Measurements from ENCODE around the gene RAPGEF1.
A peak's percentile ranks its signal among the peaks of the same experiment; 100 is the strongest.
"Not testable (repeated sequence)": the region's sequence is repeated elsewhere in the genome, so short reads cannot be mapped to it uniquely, and the experiment has no call there.

The RAPGEF1 gene

DNA sequence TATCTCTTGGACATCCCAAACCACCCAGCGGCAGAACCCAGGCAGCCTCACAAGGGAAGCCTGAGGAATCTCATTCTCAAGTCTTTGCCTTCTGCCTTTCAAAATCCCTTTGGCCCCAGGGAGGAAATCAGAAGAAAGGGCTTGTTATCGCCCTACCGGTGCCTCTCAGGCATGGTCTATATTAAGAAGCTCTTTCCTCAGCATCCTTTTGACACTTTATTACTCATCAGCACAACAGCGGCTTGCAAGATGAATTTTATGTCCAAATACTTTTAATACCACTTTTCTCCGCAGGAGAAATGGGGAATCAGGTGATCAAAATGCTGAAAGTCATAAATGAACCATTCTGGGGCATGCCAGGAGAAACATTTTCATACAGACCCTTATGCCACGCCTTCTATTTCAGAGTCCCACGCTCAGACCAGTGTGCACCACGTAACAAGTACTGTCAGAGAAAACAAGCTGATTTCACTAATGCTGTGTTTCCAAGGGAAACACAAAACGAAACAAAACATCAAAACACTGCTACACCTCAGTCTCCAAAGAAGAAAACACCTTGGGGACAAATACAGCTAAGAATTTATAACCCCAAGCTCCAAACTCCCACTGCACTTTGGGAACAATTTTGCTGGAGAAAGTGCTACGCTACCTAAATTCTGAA lies 30.0 kb downstream of the RAPGEF1 start:
- H3K4me3 ChIP-seq (ENCODE audit: low read depth, low read length) = no peak overlapping the region
- TF ChIP-seq, protein P1, sequence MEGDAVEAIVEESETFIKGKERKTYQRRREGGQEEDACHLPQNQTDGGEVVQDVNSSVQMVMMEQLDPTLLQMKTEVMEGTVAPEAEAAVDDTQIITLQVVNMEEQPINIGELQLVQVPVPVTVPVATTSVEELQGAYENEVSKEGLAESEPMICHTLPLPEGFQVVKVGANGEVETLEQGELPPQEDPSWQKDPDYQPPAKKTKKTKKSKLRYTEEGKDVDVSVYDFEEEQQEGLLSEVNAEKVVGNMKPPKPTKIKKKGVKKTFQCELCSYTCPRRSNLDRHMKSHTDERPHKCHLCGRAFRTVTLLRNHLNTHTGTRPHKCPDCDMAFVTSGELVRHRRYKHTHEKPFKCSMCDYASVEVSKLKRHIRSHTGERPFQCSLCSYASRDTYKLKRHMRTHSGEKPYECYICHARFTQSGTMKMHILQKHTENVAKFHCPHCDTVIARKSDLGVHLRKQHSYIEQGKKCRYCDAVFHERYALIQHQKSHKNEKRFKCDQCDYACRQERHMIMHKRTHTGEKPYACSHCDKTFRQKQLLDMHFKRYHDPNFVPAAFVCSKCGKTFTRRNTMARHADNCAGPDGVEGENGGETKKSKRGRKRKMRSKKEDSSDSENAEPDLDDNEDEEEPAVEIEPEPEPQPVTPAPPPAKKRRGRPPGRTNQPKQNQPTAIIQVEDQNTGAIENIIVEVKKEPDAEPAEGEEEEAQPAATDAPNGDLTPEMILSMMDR (IDR thresholded peaks at IDR 0.05; ENCODE audit: low read depth, low read length) = no peak
- peak; percentile 50 for DNase-seq (ENCODE audit: low read depth, low spot score)
- in situ Hi-C loops (cut with HindIII; ENCODE audit: low sequenced_read_pairs) = no loop called here

DNA sequence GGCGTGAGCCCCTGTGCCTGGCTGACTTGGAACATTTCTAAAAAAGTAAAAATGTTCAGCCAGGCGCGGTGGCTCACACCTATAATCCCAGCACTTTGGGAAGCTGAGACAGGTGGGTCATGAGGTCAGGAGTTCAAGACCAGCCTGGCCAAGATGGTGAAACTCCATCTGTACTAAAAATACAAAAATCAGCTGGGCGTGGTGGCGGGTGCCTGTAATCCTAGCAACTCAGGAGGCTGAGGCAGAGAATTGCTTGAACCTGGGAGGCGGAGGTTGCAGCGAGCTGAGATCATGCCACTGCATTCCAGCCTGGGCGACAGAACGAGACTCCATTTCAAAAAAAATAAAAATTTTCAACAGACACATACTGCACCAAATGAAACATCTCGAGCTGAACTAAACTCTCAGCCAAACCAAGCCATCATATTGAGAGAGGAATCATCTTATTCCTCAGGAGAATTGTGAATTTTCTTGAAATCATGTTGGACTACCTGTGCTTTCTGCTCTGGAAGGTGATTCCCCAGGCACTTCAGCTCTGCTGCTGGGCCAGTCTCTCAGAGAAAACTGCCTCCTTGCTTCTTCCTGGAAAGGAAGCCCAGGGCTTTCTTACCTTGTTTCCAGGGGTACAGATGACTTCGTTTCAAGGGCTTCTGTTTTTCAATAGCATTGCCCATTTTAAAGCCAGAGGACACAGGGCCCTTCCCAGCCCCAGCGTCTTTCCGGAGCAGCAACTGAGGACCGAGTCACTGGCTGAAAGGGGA lies 30.7 kb downstream of the RAPGEF1 start:
- DNase-seq (ENCODE audit: low read depth, low spot score); H3K4me3 ChIP-seq (ENCODE audit: low read depth, low read length); in situ Hi-C loops (cut with HindIII; ENCODE audit: low sequenced_read_pairs): not testable (repeated sequence)

DNA sequence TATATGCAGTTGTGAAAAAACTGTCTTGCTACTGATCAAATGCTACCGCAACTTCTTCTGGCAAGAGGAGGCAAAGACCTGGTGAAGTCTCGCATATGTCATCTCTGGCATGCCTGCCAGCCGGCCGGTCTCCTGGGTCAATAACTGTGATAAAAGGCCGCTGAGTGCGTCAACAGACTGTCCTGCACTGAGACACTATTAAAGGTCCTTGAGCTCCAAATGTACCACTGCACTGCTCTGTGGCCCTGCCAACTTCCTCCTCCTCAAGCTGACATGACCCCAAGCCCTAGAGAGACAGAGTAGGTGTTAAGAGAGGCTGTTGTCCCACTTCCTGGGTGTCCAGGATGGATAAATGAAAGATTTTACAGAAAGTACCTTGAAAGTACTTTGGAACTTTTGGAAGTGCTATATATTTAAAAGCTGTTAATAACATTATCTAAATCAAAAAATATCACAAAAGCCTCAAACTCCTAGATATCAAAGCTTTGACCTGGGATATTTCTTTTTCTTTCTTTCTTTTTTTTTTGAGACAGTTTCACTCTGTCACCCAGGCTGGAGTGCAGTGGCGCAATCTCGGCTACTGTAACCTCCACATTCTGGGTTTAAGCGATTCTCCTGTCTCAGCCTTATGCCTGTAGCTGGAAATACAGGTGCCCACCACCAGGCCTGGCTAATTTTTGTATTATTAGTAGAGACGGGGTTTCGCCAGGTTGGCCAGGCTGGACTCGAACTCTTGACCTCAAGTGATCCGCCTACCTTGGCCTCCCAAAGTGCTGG lies 31.5 kb downstream of the RAPGEF1 start:
- no peak overlapping the region for H3K4me3 ChIP-seq (ENCODE audit: low read depth, low read length)
- no peak for DNase-seq (ENCODE audit: low read depth, low spot score)
- TF ChIP-seq, protein P1 (IDR thresholded peaks at IDR 0.05; ENCODE audit: low read depth, low read length) = no peak
- in situ Hi-C loops (cut with HindIII; ENCODE audit: low sequenced_read_pairs) = no loop called here

DNA sequence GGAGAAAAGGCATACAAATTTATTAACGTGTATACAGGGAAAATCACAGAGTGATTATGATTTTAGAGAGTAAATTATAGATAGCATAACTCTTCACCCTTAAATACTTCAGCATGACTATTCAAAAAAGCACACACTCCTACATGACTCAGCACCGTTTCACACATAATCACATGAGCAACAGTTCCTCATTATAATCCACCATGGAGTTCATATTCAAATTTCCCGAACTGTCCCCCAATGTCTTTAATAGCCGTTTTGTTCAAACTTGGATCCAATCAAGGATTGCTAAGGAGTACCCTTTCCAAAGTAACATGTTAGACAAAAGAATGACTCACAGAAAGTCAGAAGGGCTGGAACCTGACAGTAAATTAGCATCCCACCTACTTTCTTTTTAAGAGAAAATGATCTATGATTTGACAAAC lies 32.1 kb downstream of the RAPGEF1 start:
- TF ChIP-seq, protein P1 (IDR thresholded peaks at IDR 0.05; ENCODE audit: low read depth, low read length) = no peak
- in situ Hi-C loops (cut with HindIII; ENCODE audit: low sequenced_read_pairs) = no loop called here
- DNase-seq (ENCODE audit: low read depth, low spot score) = peak; percentile 67
- H3K4me3 ChIP-seq (ENCODE audit: low read depth, low read length) = no peak overlapping the region

DNA sequence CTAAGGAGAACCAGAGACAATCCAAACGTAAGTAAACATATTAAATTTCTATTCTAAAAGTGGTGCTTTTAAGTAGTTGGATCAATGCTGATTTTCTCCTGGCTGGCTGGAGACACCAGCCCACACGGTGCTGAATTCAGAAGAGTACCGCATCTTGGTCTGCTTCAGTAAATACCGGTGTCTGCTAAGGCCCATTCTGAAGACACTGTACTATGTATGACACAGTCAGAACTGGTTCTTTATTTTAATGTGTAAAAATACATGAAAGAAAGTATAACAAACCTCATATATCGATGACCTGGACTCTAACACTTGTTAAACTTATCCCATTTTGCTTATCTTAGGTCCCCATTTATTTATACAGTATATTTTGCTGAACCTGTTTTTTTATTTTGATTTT lies 32.8 kb downstream of the RAPGEF1 start:
- no peak overlapping the region for H3K4me3 ChIP-seq (ENCODE audit: low read depth, low read length)
- DNase-seq (ENCODE audit: low read depth, low spot score) = no peak
- TF ChIP-seq, protein P1 (IDR thresholded peaks at IDR 0.05; ENCODE audit: low read depth, low read length) = no peak
- in situ Hi-C loops (cut with HindIII; ENCODE audit: low sequenced_read_pairs) = no loop called here

DNA sequence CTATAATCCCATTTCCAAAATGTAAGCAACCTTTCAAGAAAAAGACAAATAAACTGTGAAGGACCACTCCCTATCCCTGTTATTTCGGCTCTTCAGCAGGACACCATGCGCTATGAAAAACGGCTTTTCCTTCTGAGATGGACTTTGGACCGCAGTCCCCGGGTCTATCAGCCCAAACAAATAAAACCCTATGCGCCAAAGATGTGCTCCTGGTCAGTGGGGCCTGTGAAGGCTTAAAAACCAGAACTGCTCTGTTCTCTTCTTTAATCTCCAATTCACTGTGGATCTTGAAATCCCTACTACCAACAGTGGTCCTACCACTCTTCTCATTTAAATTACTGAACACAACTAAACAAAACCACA lies 33.3 kb downstream of the RAPGEF1 start:
- in situ Hi-C loops (cut with HindIII; ENCODE audit: low sequenced_read_pairs) = no loop called here
- no peak for DNase-seq (ENCODE audit: low read depth, low spot score)
- TF ChIP-seq, protein P1 (IDR thresholded peaks at IDR 0.05; ENCODE audit: low read depth, low read length) = no peak
- no peak overlapping the region for H3K4me3 ChIP-seq (ENCODE audit: low read depth, low read length)
